Measurements from ENCODE around the gene TTC39A. TPM values are rescaled to one million over a fixed set of nuclear protein-coding genes. Genes with fewer than 3 reads are reported as not detected.
A peak's percentile ranks its signal among the peaks of the same experiment; 100 is the strongest.

TTC39A gene
- total and polyA plus RNA-seq, 2 of the 13 experiments (the other 11 are each of a cell fraction or from before 2014, with no cell fraction given), result 0.33 to 1.5 TPM

- TF ChIP-seq ZNF83 (CRISPR knock-in tag; IDR thresholded peaks at IDR 0.05; ENCODE audit: borderline replicate concordance) (no peak), GATAD2A (CRISPR knock-in tag; IDR thresholded peaks at IDR 0.05) (0 out of 2 replicates have a peak, but pooled peaks have one; percentile 15), TERF1 (CRISPR knock-in tag; IDR thresholded peaks at IDR 0.05) (no peak), ZNF576 (CRISPR knock-in tag; IDR thresholded peaks at IDR 0.05) (no peak), CHCHD3 (CRISPR knock-in tag; IDR thresholded peaks at IDR 0.05) (no peak), YY1 (IDR thresholded peaks at IDR 0.05; ENCODE audit: insufficient read depth, insufficient replicate concordance, low read depth, low read length) (no peak), SIN3A (IDR thresholded peaks at IDR 0.05; ENCODE audit: borderline replicate concordance, low read depth, low read length) (no peak), KMT2B (CRISPR knock-in tag; IDR thresholded peaks at IDR 0.05) (no peak), ZNF335 (CRISPR knock-in tag; IDR thresholded peaks at IDR 0.05) (no peak)
These were observed 80.9 kb downstream of the TTC39A start (continued) for GRCh38 chr1:51249445-51249844.

GRCh38 chr1:51247499-51247898 is 82.9 kb downstream of the TTC39A start:
- no TSS peak for BruUV-seq (replicated peaks)
- no peak for DNase-seq (ENCODE audit: low spot score)
- no peaks in the 10 kb centered on the region for H3K9me3 ChIP-seq (ENCODE audit: low read length)
- ATAC-seq, result no peak
- FAIRE-seq, result no peak
- 85% methylated on average over 1 of the region's 1 CpG for WGBS (ENCODE audit: low lambda C conversion rate)
- H3K4me2 ChIP-seq (ENCODE audit: low read depth, low read length), result no peak overlapping the region
- no peak overlapping the region for H3K9ac ChIP-seq (ENCODE audit: insufficient read depth, low read depth, low read length)
- no peaks in the 10 kb centered on the region for H3K27me3 ChIP-seq (ENCODE audit: control insufficient read depth in 1 of 2, insufficient read depth in 2 of 2, low read length in 2 of 2)
- intact Hi-C loops (cut with micrococcal nuclease; ENCODE audit: unreplicated experiment) (no loop called here), in situ Hi-C loops (cut with HindIII; ENCODE audit: extremely low pct_ligation_motif_present, low pct_unique_long_range_greater_than_20kb) (no loop called here)
- no peak overlapping the region for H3K27ac ChIP-seq (ENCODE audit: extremely low read length, insufficient read depth, low read length)
- no peak overlapping the region for H2AFZ ChIP-seq (ENCODE audit: low read length)
- H3K79me2 ChIP-seq (ENCODE audit: insufficient read depth, low read length), result peaks cover 83% of the 10 kb centered on the region
- no peak overlapping the region for H3K4me3 ChIP-seq (replicated peaks in 1 of 3; ENCODE audit: insufficient read depth in 1 of 3, low read depth in 2 of 3, low read length in 3 of 3)
- ChIA-PET CTCF (ENCODE audit: low intra/inter-chr PET ratio, low total read pairs) (no interaction called here), POLR2A (interaction anchor here (1.1 kb wide), 1 partner anchor 11 kb away, joined by 4 read pairs; the partner anchor contains the start of gene RNF11)
- H3K4me1 ChIP-seq (ENCODE audit: insufficient read depth, low read length), result peaks cover 40% of the 10 kb centered on the region
- H4K20me1 ChIP-seq (ENCODE audit: insufficient read depth, low read length), result peaks cover 48% of the 10 kb centered on the region
- peaks cover 0 to 3% of the 10 kb centered on the region in 2 experiments; a peak in 2 of 5 replicates for H3K36me3 ChIP-seq (replicated peaks in 1 of 2; ENCODE audit: control insufficient read depth in 1 of 2, insufficient read depth in 2 of 2, low read length in 2 of 2)
- TF ChIP-seq ZNF460 (CRISPR knock-in tag; IDR thresholded peaks at IDR 0.05; ENCODE audit: borderline replicate concordance) (no peak), ZNF800 (CRISPR knock-in tag; IDR thresholded peaks at IDR 0.05) (no peak), KMT2A (CRISPR knock-in tag; IDR thresholded peaks at IDR 0.05) (no peak), ATM (IDR thresholded peaks at IDR 0.05; ENCODE audit: borderline replicate concordance) (no peak), ZNF343 (CRISPR knock-in tag; IDR thresholded peaks at IDR 0.05) (no peak), PTBP1 (IDR thresholded peaks at IDR 0.05; ENCODE audit: low read depth, low read length, poor library complexity, severe bottlenecking) (no peak)
- TF ChIP-seq, protein P1, sequence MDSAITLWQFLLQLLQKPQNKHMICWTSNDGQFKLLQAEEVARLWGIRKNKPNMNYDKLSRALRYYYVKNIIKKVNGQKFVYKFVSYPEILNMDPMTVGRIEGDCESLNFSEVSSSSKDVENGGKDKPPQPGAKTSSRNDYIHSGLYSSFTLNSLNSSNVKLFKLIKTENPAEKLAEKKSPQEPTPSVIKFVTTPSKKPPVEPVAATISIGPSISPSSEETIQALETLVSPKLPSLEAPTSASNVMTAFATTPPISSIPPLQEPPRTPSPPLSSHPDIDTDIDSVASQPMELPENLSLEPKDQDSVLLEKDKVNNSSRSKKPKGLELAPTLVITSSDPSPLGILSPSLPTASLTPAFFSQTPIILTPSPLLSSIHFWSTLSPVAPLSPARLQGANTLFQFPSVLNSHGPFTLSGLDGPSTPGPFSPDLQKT (CRISPR knock-in tag; IDR thresholded peaks at IDR 0.05; ENCODE audit: borderline replicate concordance), result no peak
